Measurements from ENCODE around the gene PRM2.

Gene PRM2

DNA sequence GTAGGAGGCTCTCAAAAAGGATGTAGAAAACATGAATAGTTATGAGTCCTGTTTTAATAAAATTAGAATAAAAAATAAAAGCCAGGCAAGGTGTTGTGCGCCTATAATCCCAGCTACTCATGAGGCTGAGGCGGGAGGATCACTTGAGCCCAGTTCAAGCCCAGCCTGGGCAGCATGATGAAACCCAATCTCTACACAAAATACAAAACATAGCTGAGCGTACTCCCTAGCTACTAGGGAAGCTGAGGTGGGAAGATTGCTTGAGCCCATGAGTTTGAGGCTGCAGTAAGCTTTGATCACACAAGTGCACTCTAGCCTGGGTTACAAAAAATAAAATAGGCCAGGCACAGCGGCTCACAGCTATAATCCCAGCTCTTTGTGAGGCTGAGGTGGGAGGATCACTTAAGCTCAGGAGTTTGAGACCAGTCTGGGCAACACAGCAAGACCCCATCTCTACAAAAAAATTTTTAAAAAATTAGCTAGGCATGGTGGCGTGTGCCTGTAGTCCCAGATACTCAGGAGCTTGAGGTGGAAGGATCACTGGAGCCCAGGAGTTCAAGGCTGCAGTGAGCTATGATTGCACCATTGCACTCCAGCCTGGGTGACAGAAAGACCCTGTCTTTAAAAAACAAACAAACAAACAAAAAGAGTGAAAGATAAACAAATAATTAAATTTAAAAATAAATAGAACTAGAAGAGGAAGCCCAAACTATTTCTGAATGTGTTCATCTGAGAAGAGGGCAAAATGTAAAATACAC is 22.0 kb upstream of the PRM2 start:
- no peak for DNase-seq (ENCODE audit: extremely low spot score)
- TF ChIP-seq FOXA1 (IDR thresholded peaks at IDR 0.05): no peak
- ChIA-PET CTCF (interaction anchor here (0.6 kb wide), 1 partner anchor 21 kb away, joined by 3 read pairs; no protein-coding TSS in a partner anchor), POLR2A (interaction anchor here (0.9 to 1.6 kb wide), 2 partner anchors 14 to 42 kb away, joined by 3 read pairs; partner anchors contain the start of gene SOCS1)

DNA sequence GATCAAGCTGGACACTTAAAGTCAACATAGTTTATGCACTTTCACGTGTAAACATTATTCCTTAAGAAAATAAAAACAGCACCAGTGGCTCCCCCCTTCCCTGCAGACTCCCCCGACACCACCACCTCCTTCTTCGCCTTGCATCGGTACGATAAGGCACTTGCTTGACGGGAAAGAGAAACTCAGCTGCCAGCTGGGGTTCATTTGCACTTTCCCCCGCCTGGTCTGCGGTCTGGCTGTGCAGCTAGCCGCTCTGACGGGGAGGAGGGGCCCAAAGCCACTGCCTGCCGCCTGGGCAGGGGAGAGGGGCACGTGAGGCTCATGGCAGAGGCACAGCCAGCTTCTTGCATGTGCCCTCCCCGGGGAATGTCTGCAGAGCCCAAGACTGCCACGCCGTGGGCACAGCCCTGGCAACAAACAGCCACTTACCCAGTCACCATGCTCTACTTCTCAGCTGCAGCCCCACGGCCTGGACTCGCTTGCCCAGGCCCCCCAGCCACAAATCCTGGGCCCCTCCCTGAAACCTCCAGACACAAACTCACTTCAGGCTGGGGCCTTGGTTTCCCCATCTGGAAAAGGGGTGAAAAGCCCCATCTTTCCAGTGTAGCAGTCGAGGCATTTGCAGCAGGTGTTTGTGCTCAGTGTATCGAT is 21.3 kb upstream of the PRM2 start:
- no peak for TF ChIP-seq TARDBP (IDR thresholded peaks at IDR 0.05)
- no peak for TF ChIP-seq ARNT (IDR thresholded peaks at IDR 0.05)
- TF ChIP-seq ZNF384 (IDR thresholded peaks at IDR 0.05): no peak
- TF ChIP-seq ELF4 (IDR thresholded peaks at IDR 0.05): no peak
- no peak for TF ChIP-seq SP1 (IDR thresholded peaks at IDR 0.05)
- TF ChIP-seq FOXK2 (IDR thresholded peaks at IDR 0.05): no peak
- no peak for TF ChIP-seq LEF1 (IDR thresholded peaks at IDR 0.05; ENCODE audit: borderline replicate concordance)
- no peak for TF ChIP-seq CTBP1 (IDR thresholded peaks at IDR 0.05; ENCODE audit: borderline replicate concordance)
- TF ChIP-seq NFRKB (IDR thresholded peaks at IDR 0.05): no peak
- ChIA-PET CTCF (interaction anchor here (0.5 to 0.6 kb wide), 2 partner anchors 21 to 27 kb away, joined by 3 read pairs; no protein-coding TSS in a partner anchor), POLR2A (interaction anchor here (0.9 to 1.6 kb wide), 3 partner anchors 14 to 42 kb away, joined by 3 to 4 read pairs (median 3); partner anchors contain the start of gene SOCS1)
- no peak for DNase-seq (ENCODE audit: extremely low spot score)

DNA sequence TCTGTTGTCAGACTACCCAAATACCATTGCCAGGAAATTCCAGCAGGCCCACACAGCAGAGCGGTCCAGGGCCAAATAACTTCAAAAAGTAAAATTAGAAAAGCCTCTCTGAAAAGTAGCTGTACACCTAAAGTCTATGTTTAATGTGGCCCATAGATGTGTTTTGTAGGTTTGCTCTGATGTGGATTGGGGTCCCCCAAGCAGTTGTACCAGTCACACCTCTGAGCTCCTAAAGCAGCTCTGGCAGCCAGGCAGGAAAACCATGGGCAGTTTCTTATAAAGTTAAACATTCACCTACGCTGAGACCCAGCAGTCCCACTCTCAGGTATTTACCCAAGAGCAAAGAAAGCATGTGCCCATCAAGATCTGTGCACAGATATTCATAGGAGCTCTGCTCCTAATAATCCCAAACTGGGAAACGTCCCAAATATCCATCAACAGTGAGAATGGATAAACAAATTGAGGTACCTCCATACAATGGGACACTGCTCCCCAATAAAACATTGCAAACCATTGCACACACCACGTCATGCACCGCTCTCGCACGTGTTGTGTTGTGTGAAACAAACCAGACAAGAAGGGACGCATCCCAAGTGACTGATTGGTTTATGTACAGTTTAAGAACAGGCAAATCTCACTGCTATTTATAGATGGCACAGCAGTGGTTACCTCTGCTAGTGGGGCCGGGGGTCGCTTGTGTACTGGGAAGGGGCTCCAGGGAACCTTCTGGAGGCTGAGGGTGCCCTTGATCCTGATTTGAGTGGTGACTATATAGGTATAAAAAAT is 20.6 kb upstream of the PRM2 start:
- ChIA-PET CTCF (interaction anchor here (0.5 kb wide), 1 partner anchor 26 kb away, joined by 3 read pairs; no protein-coding TSS in a partner anchor), POLR2A (interaction anchor here (0.9 to 1.6 kb wide), 2 partner anchors 40 to 41 kb away, joined by 3 to 4 read pairs; partner anchors contain the start of gene SOCS1)
- no peak for DNase-seq (ENCODE audit: extremely low spot score)
- TF ChIP-seq SP1 (IDR thresholded peaks at IDR 0.05): no peak
- TF ChIP-seq BHLHE40 (IDR thresholded peaks at IDR 0.05; ENCODE audit: borderline replicate concordance): no peak
- no peak for TF ChIP-seq TARDBP (IDR thresholded peaks at IDR 0.05)
- no peak for TF ChIP-seq CTBP1 (IDR thresholded peaks at IDR 0.05; ENCODE audit: borderline replicate concordance)
- no peak for TF ChIP-seq FOXK2 (IDR thresholded peaks at IDR 0.05)
- no peak for TF ChIP-seq HDGF (IDR thresholded peaks at IDR 0.05; ENCODE audit: borderline replicate concordance)
- TF ChIP-seq FOXA1 (IDR thresholded peaks at IDR 0.05): no peak
- TF ChIP-seq ZNF384 (IDR thresholded peaks at IDR 0.05): no peak
- TF ChIP-seq LEF1 (IDR thresholded peaks at IDR 0.05; ENCODE audit: borderline replicate concordance): no peak
- no peak for TF ChIP-seq ARNT (IDR thresholded peaks at IDR 0.05)
- TF ChIP-seq, protein P1, sequence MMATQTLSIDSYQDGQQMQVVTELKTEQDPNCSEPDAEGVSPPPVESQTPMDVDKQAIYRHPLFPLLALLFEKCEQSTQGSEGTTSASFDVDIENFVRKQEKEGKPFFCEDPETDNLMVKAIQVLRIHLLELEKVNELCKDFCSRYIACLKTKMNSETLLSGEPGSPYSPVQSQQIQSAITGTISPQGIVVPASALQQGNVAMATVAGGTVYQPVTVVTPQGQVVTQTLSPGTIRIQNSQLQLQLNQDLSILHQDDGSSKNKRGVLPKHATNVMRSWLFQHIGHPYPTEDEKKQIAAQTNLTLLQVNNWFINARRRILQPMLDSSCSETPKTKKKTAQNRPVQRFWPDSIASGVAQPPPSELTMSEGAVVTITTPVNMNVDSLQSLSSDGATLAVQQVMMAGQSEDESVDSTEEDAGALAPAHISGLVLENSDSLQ (IDR thresholded peaks at IDR 0.05): no peak
- TF ChIP-seq FOXM1 (IDR thresholded peaks at IDR 0.05; ENCODE audit: borderline replicate concordance): no peak
- no peak for TF ChIP-seq ELF4 (IDR thresholded peaks at IDR 0.05)
- TF ChIP-seq L3MBTL2 (conservative IDR thresholded peaks at IDR 0.05): no peak
- no peak for TF ChIP-seq SUZ12 (IDR thresholded peaks at IDR 0.05)
- TF ChIP-seq NFRKB (IDR thresholded peaks at IDR 0.05): no peak

DNA sequence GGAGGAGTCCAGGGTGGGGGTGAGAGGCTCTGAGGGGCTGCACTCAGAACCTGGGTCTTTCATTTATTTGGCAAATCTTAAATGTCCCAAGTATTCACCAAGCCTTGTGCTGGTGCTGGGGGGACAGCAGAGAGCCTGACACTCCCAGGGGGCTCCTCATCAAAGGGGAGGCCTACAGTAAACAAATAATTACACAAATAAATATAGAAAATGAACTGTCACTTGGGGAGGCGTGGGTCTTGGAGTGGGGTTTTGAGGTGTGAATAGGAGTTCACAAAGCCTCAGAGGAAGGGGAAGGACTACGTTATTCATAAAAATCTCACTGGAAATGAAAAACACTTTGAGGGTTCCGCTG is 20.0 kb upstream of the PRM2 start:
- CTCF ChIA-PET: no interaction called here
- TF ChIP-seq BHLHE40 (IDR thresholded peaks at IDR 0.05; ENCODE audit: borderline replicate concordance) (no peak), SUZ12 (IDR thresholded peaks at IDR 0.05) (no peak), FOXK2 (IDR thresholded peaks at IDR 0.05) (no peak), FOXA1 (IDR thresholded peaks at IDR 0.05) (no peak), ARNT (IDR thresholded peaks at IDR 0.05) (no peak), ZNF384 (IDR thresholded peaks at IDR 0.05) (no peak), L3MBTL2 (conservative IDR thresholded peaks at IDR 0.05) (no peak), CTBP1 (IDR thresholded peaks at IDR 0.05; ENCODE audit: borderline replicate concordance) (no peak), SP1 (IDR thresholded peaks at IDR 0.05) (no peak), TARDBP (IDR thresholded peaks at IDR 0.05) (no peak), NFRKB (IDR thresholded peaks at IDR 0.05) (no peak), LEF1 (IDR thresholded peaks at IDR 0.05; ENCODE audit: borderline replicate concordance) (no peak)
- TF ChIP-seq, protein P1 (IDR thresholded peaks at IDR 0.05): no peak
- POLR2A ChIA-PET: no interaction called here

DNA sequence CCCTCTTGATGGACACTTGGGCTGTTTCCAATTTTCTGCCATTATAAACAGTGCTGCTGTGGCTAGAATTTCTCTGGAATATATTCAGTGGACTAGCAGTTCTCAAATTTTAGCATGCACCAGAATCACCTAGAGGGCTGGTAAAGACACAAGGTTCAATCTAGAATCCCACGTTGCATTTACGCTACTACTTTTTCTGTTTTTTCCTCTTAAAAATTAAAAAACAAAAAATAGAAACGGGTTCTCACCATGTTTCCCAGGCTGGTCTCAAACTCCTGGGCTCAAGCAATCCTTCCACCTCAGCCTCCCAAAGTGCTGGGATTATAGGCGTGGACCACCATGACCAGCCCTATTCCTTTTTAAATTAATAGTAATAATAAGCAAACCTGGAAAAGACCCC is 19.4 kb upstream of the PRM2 start:
- POLR2A ChIA-PET: no interaction called here
- TF ChIP-seq ARNT (IDR thresholded peaks at IDR 0.05) (no peak), SUZ12 (IDR thresholded peaks at IDR 0.05) (no peak), TARDBP (IDR thresholded peaks at IDR 0.05) (no peak), NFRKB (IDR thresholded peaks at IDR 0.05) (no peak), CTBP1 (IDR thresholded peaks at IDR 0.05; ENCODE audit: borderline replicate concordance) (no peak), BHLHE40 (IDR thresholded peaks at IDR 0.05; ENCODE audit: borderline replicate concordance) (no peak), ELF4 (IDR thresholded peaks at IDR 0.05) (no peak), FOXA1 (IDR thresholded peaks at IDR 0.05) (no peak)
- CTCF ChIA-PET: no interaction called here
- no peak for DNase-seq (ENCODE audit: extremely low spot score)

More for the DNA sequence above, 20.0 kb upstream of the PRM2 start:
- DNase-seq (ENCODE audit: extremely low spot score): no peak
